Amniotic stem cell (primary cell): ENCODE results near the gene CNTFR.

ENCODE experiments used
- DNase-seq: peaks from one replicate; lab custom pipeline; 2025; lab: John Stamatoyannopoulos, UW

The CNTFR gene

GRCh38 chr9:34507556-34507955, 82.0 kb downstream of the CNTFR start:
- DNase-seq, result no peak

GRCh38 chr9:34506623-34507022, 82.9 kb downstream of the CNTFR start:
- DNase-seq, result no peak

GRCh38 chr9:34505370-34506120, 84.0 kb downstream of the CNTFR start:
- DNase-seq, result no peak

- DNase-seq, result no peak
Observed at GRCh38 chr9:34503406-34503805, 86.1 kb downstream of the CNTFR start.

GRCh38 chr9:34502891-34503290, 86.6 kb downstream of the CNTFR start:
- DNase-seq, result no peak

- DNase-seq, result no peak
Observed at GRCh38 chr9:34502471-34502870, 87.1 kb downstream of the CNTFR start.

GRCh38 chr9:34501889-34502425, 87.6 kb downstream of the CNTFR start:
- DNase-seq, result no peak
